C4-2B (cell line): ENCODE measurements around the gene TRIM2.

Source experiments
- CTCF ChIP-seq: fragments of 450-650 bp; conservative IDR thresholded peaks from 2 replicates; pipeline ENCODE4 v1.5.1; 2017; ENCODE audit warnings: mild to moderate bottlenecking
- ZFX ChIP-seq: fragments of 450-650 bp; IDR thresholded peaks from 2 replicates; pipeline ENCODE4 v1.6.1; 2017

GRCh38 chr4:153372967-153373562 lies 168.8 kb downstream of the TRIM2 start:
- no peak for TF ChIP-seq CTCF
- TF ChIP-seq ZFX = no peak
